GM20000 (cell line): ENCODE data around the gene DCLK1.

ENCODE experiments used
- DNase-seq: peaks from one replicate; pipeline ENCODE4 v3.0.0; 2012; ENCODE audit warnings: low spot score
- CTCF ChIP-seq: IDR thresholded peaks from 2 replicates; pipeline ENCODE4 v1.5.1; 2012; ENCODE audit warnings: mild to moderate bottlenecking, control low read depth; ENCODE audit errors: extremely low read depth, missing control alignments

Gene DCLK1

GRCh38 chr13:35947315-35947714 lies 183.9 kb downstream of the DCLK1 start:
- TF ChIP-seq CTCF = no peak
- no peak for DNase-seq

- no peak for DNase-seq
- TF ChIP-seq CTCF = no peak
Observed at GRCh38 chr13:35945368-35945767, 185.8 kb downstream of the DCLK1 start.

DNA sequence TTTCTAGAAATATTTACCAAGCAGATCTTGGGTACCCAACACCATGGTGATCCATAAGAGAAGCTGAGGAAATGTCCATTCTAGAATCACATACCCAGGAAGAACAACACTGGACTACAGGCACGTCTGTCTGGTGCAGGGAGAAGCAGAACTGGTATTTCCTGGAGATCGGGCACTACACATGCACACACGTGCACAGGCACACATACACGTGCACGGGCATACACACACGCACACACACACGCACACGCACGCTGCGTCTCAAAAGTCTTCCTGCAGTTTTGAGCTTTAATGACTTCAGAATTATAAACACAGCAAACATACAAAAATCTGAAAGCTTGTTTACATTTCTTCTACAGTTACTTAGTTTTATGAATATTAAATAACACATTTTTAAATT lies 189.8 kb downstream of the DCLK1 start:
- TF ChIP-seq CTCF = no peak
- no peak for DNase-seq

DNA sequence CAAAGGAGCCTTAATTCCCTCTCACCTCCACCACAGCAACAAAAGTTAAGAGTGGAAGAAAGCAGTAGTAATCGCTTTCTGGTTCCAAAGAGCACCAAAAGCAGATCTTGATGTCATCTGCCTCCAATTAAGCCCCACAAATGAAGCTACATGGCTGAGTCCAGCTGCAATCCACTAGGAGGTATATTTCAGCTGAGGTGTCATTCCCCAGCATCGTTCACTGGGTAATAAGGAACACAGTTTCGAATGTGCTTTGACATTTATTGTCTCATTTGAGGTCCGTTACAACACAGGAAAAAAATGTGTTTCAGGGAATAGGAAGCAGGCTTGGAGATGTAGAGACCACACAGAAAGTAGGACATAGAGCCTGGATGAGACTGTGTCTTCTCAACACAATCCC lies 190.4 kb downstream of the DCLK1 start:
- TF ChIP-seq CTCF = no peak

GRCh38 chr13:35936246-35936978 lies 194.8 kb downstream of the DCLK1 start:
- DNase-seq = no peak
- TF ChIP-seq CTCF = no peak

More for the DNA sequence above, 190.4 kb downstream of the DCLK1 start:
- DNase-seq = no peak

- DNase-seq = peak; percentile 10
- no peak for TF ChIP-seq CTCF
Observed at GRCh38 chr13:35930665-35931631, 200.2 kb downstream of the DCLK1 start.

GRCh38 chr13:35927567-35928021 lies 203.6 kb downstream of the DCLK1 start:
- no peak for TF ChIP-seq CTCF

More at GRCh38 chr13:35927567-35928021, 203.6 kb downstream of the DCLK1 start:
- DNase-seq = no peak
